Astrocyte of the cerebellum (primary cell): ENCODE results near the gene PRKN.

Source experiments
- DNase-seq: peaks from one replicate; pipeline ENCODE4 v3.0.0-alpha.2; 2011; ENCODE audit warnings: low read depth
- H3K4me3 ChIP-seq: 2 replicates; pipeline ENCODE4 v1.5.1; 2011; ENCODE audit warnings: mild to moderate bottlenecking, low read depth, low read length, moderate library complexity
- in situ Hi-C: cut with HindIII; loops from 2 replicates; pipeline ENCODE4 v1.10.0; 2017; ENCODE audit warnings: low sequenced_read_pairs
- TF ChIP-seq, protein P1 (sequence below): IDR thresholded peaks from 2 replicates; pipeline ENCODE4 v1.5.1; 2012; ENCODE audit warnings: low read length, low read depth, moderate library complexity, mild to moderate bottlenecking; ENCODE audit errors: missing control alignments

Gene PRKN

DNA sequence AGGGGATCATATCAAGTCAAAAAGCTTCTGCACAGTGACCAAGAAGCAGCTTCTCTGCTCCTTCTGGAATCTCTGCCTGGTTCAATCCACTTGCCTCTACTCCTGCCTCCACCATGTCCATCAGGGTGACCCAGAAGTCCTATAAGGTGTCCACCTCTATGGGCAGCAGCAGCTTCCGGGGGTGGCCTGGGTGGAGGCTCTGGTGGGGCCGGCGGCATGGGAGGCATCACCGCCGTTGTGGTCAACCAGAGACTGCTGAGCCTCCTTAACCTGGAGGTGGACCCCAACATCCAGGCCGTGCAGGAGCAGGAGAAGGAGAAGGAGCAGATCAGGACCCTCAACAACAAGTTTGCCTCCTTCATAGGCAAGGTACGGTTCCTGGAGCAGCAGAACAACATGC is 159.3 kb downstream of the PRKN start:
- H3K4me3 ChIP-seq: no peak overlapping the region

DNA sequence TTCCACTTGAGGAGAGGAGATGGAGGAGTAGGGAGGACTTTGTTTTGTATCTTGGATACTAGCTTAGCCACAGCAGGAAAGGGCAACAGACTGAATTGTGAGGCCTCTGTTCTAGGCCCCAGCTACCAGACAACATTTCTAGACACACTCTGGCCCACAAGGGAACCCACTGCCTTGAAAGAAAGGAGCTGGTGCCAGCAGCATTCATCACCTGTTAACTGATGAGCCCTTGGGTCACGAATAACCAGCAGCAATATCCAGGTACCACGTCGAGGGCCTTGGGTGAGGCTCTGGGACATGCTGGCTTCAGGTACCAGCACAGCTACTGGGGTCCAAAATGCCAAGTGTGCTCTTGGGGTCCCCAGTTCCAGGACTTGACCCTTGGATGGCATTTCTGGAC is 165.5 kb downstream of the PRKN start:
- TF ChIP-seq, protein P1, sequence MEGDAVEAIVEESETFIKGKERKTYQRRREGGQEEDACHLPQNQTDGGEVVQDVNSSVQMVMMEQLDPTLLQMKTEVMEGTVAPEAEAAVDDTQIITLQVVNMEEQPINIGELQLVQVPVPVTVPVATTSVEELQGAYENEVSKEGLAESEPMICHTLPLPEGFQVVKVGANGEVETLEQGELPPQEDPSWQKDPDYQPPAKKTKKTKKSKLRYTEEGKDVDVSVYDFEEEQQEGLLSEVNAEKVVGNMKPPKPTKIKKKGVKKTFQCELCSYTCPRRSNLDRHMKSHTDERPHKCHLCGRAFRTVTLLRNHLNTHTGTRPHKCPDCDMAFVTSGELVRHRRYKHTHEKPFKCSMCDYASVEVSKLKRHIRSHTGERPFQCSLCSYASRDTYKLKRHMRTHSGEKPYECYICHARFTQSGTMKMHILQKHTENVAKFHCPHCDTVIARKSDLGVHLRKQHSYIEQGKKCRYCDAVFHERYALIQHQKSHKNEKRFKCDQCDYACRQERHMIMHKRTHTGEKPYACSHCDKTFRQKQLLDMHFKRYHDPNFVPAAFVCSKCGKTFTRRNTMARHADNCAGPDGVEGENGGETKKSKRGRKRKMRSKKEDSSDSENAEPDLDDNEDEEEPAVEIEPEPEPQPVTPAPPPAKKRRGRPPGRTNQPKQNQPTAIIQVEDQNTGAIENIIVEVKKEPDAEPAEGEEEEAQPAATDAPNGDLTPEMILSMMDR: no peak
- no peak for DNase-seq
- in situ Hi-C loops: no loop called here
- no peak overlapping the region for H3K4me3 ChIP-seq

More for the DNA sequence above, 159.3 kb downstream of the PRKN start:
- in situ Hi-C loops: no loop called here
- DNase-seq: no peak
- TF ChIP-seq, protein P1: no peak

DNA sequence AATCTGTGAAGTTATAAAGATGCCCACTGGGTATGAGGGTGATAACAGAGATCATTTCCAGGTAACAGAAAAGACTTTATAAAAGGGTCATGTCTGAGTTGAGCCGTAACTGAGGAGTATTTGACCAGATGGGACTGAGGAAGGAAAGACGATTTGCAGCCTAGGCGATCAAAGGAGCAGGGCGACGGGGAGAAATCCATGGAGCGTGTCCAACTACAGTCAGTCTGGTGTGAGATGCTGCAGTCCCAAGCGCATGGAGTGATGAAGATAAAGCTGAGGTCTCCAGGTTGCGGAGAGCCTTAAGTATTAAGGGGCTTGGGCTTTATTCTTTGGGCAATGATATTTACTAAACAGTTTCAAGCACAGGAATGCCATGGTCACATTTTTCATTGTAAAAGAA is 166.7 kb downstream of the PRKN start:
- in situ Hi-C loops: no loop called here

DNA sequence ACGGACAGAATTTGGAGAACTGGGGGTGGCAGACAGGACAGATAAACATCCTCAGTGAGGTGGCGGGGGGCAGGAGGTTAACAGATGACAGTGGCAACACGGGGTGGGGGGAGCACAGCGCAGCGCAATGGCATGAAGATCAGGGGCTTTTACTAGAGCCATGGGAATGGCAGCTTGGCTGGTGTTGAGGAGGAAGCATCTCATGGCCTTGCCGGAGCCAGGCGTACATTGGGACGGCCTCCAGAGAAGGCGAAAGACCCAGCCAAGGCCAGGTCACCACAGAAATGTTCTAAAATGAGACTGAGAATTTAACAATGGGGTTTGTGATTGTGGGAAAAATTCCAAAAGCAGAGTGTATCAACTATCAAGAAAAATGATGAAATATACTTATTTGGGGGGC is 173.0 kb downstream of the PRKN start:
- TF ChIP-seq, protein P1: no peak
- H3K4me3 ChIP-seq: no peak overlapping the region
- no peak for DNase-seq
- in situ Hi-C loops: no loop called here

More for the DNA sequence above, 166.7 kb downstream of the PRKN start:
- no peak for DNase-seq
- TF ChIP-seq, protein P1: no peak
- no peak overlapping the region for H3K4me3 ChIP-seq

DNA sequence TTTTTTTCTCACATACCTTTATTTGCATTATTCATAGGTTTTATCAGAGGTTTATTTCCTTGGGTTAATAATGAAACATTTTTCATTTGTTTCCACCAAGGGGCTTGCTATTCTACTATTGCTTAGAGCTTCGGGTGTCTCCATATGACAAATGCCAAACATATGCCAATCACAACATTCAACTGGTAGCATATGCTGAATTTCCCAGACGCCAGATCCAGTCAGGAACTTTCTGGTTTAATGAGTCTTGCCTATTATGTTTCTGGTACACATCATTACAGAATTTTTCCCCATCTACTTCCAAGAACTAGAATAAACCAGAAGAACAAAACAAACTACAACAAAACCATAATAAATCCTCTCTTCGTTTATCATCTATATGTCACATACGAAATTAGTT is 180.7 kb downstream of the PRKN start:
- TF ChIP-seq, protein P1: no peak
- in situ Hi-C loops: no loop called here
- H3K4me3 ChIP-seq: no peak overlapping the region

DNA sequence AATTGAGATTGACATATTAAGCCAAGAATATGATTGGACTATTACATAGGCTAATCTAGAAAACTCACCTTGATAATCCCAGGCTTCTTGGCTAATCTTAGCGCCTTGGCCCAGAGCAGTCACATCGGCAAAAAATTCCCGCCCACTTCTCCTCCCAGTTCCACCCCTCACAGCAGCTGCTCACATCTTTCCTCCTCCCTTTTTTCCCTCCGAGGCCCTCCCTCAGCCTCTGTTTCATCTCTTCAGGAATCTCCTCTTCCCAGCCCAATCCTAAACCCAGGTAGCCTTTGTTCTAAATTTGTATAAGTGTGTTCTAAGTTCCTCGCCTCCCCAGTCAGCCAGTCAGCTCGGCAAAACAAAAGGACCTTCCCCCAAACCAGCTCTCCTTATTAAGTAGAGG is 184.3 kb downstream of the PRKN start:
- in situ Hi-C loops: no loop called here
- no peak overlapping the region for H3K4me3 ChIP-seq
- DNase-seq: no peak
- TF ChIP-seq, protein P1: no peak

More for the DNA sequence above, 180.7 kb downstream of the PRKN start:
- no peak for DNase-seq

DNA sequence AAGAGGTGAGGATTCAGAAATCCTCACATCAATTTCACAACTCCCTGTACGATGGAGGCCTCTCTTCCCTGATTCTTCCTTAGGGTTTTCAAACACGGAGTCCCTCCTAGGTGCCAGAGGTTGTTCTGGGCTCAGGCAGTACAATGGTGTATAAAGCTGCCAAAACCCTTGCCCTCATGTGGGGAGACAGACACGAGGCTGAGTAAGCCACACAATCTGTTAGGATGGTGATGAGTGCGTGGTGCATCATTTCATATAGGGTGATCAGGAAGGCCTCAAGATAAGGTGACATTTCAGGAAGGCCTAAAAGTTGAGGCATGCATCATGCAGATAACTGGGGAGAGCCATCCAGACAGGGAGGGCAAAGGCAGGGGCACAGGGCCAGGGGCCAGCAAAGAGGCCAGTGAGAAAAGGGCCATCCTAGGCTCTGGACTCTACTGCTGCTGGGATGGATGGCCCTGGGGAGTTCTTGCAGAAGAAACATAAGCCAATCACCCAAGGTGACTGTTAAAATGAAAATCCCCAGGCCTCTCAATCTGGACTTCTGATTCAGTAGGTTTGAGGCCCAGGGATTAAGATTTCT is 186.5 kb downstream of the PRKN start:
- DNase-seq: no peak
- no peak overlapping the region for H3K4me3 ChIP-seq
- in situ Hi-C loops: no loop called here
- TF ChIP-seq, protein P1: no peak
